Fibroblast of skin of right quadriceps (primary cell): ENCODE results near the gene TMEM229A.
"Not testable (repeated sequence)": the region's sequence is repeated elsewhere in the genome, so short reads cannot be mapped to it uniquely, and the experiment has no call there.

Source experiments
- DNase-seq: peaks from one replicate; pipeline ENCODE4 v3.0.0-alpha.2; 2013

Gene TMEM229A

GRCh38 chr7:124031919-124032318 is 948 bp downstream of the TMEM229A start:
- no peak for DNase-seq

- no peak for DNase-seq
These were observed 1.5 kb downstream of the TMEM229A start for GRCh38 chr7:124031406-124031805.

GRCh38 chr7:124030964-124031363 is 1.9 kb downstream of the TMEM229A start:
- no peak for DNase-seq

GRCh38 chr7:124029396-124030188 is 3.3 kb downstream of the TMEM229A start:
- no peak for DNase-seq

GRCh38 chr7:124027236-124027635 is 5.6 kb downstream of the TMEM229A start:
- DNase-seq: no peak

- DNase-seq: not testable (repeated sequence)
These were observed 8.5 kb downstream of the TMEM229A start for GRCh38 chr7:124024329-124024728.

- no peak for DNase-seq
These were observed 10.3 kb downstream of the TMEM229A start for GRCh38 chr7:124022551-124022950.

- no peak for DNase-seq
These were observed 12.8 kb downstream of the TMEM229A start for GRCh38 chr7:124020060-124020459.

- no peak for DNase-seq
These were observed 19.6 kb downstream of the TMEM229A start for GRCh38 chr7:124013306-124013705.

- DNase-seq: no peak
These were observed 20.0 kb downstream of the TMEM229A start for GRCh38 chr7:124012864-124013263.

- DNase-seq: no peak
These were observed 23.5 kb downstream of the TMEM229A start for GRCh38 chr7:124009321-124009720.

- DNase-seq: not testable (repeated sequence)
These were observed 24.6 kb downstream of the TMEM229A start for GRCh38 chr7:124008296-124008695.

GRCh38 chr7:123999703-124000102 is 33.2 kb downstream of the TMEM229A start:
- DNase-seq: no peak

GRCh38 chr7:123998921-123999320 is 33.9 kb downstream of the TMEM229A start:
- DNase-seq: no peak

GRCh38 chr7:123996327-123996625 is 36.6 kb downstream of the TMEM229A start:
- DNase-seq: no peak

GRCh38 chr7:123995617-123996326 is 37.1 kb downstream of the TMEM229A start:
- no peak for DNase-seq

- no peak for DNase-seq
These were observed 38.4 kb downstream of the TMEM229A start for GRCh38 chr7:123994449-123994848.

- no peak for DNase-seq
These were observed 38.9 kb downstream of the TMEM229A start for GRCh38 chr7:123993996-123994395.

- DNase-seq: no peak
These were observed 39.9 kb downstream of the TMEM229A start for GRCh38 chr7:123992913-123993518.

GRCh38 chr7:123987445-123987844 is 45.4 kb downstream of the TMEM229A start:
- no peak for DNase-seq
